ENCODE data around the gene EIF4E1B.

DNA sequence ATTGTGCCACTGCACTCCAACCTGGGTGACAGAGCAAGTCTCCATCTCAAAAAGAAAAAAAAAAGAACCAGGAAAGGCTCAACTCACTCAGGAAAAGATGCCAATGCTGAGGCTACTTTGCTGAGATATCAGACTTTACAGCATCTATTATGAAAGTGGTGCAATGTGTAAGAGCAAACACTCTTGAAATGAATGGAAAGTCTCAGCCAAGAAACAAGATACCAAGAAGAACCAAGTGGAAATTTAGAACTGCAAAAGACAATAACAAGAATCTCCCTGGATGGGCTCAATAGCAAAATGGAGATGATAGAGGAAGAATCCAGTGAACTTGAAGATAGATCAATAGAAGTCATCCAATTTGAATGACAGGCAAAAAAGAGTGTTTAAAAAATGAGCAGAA is 54.5 kb downstream of the EIF4E1B start:
- no peak for TF ChIP-seq TAF1 (IDR thresholded peaks at IDR 0.05; ENCODE audit: low read depth, low read length)
- TF ChIP-seq POLR2AphosphoS5 (IDR thresholded peaks at IDR 0.05; ENCODE audit: low read depth, low read length), result no peak
- TF ChIP-seq POLR2A (IDR thresholded peaks at IDR 0.05; ENCODE audit: low read depth, low read length), result no peak
- TF ChIP-seq PAX5 (IDR thresholded peaks at IDR 0.05; ENCODE audit: insufficient read depth, low read length, severe bottlenecking), result no peak
